ENCODE data around the gene KRT77. TPM values are rescaled to one million over a fixed set of nuclear protein-coding genes. Genes with fewer than 3 reads are reported as not detected.

The KRT77 gene
- total RNA-seq, 2 donors from 2014 or later: not detected

- no peak for DNase-seq (ENCODE audit: low spot score)
These were observed 6.7 kb downstream of the KRT77 start for GRCh38 chr12:52696588-52696987.

GRCh38 chr12:52695039-52695438, 8.3 kb downstream of the KRT77 start:
- intact Hi-C loops (cut with DNase I): no loop called here
- no peak for DNase-seq (ENCODE audit: low spot score)

More at GRCh38 chr12:52696588-52696987, 6.7 kb downstream of the KRT77 start:
- intact Hi-C loops (cut with DNase I): no loop called here

GRCh38 chr12:52694151-52694550, 9.2 kb downstream of the KRT77 start:
- intact Hi-C loops (cut with DNase I): loop anchor here in 1 of 2 donors (5.0 kb wide), 1 partner anchor 922 kb away; no protein-coding TSS in a partner anchor
- no peak for DNase-seq (ENCODE audit: low spot score)

- intact Hi-C loops (cut with DNase I): loop anchor here in 1 of 2 donors (5.0 kb wide), 1 partner anchor 921 kb away; no protein-coding TSS in a partner anchor
These were observed 10.1 kb downstream of the KRT77 start for GRCh38 chr12:52693261-52693660.

GRCh38 chr12:52692254-52692653, 11.1 kb downstream of the KRT77 start:
- intact Hi-C loops (cut with DNase I): loop anchor here in 1 of 2 donors (5.0 kb wide), 1 partner anchor 920 kb away; no protein-coding TSS in a partner anchor
- no peak for DNase-seq (ENCODE audit: low spot score)

More at GRCh38 chr12:52693261-52693660, 10.1 kb downstream of the KRT77 start:
- DNase-seq (ENCODE audit: low spot score): no peak

- intact Hi-C loops (cut with DNase I): loop anchor here in 1 of 2 donors (5.0 kb wide), 1 partner anchor 919 kb away; no protein-coding TSS in a partner anchor
- peak; percentile 29 for DNase-seq (ENCODE audit: low spot score)
These were observed 11.5 kb downstream of the KRT77 start for GRCh38 chr12:52691841-52692150.

GRCh38 chr12:52691076-52691840, 12.1 kb downstream of the KRT77 start:
- intact Hi-C loops (cut with DNase I): loop anchor here in 1 of 2 donors (5.0 kb wide), 1 partner anchor 919 kb away; no protein-coding TSS in a partner anchor
- peak; percentile 80 for DNase-seq (ENCODE audit: low spot score)

- intact Hi-C loops (cut with DNase I): loop anchor here in 1 of 2 donors (5.0 kb wide), 1 partner anchor 918 kb away; no protein-coding TSS in a partner anchor
- DNase-seq (ENCODE audit: low spot score): peak; percentile 31
These were observed 12.8 kb downstream of the KRT77 start for GRCh38 chr12:52690351-52691075.

GRCh38 chr12:52689936-52690335, 13.4 kb downstream of the KRT77 start:
- DNase-seq (ENCODE audit: low spot score): peak; percentile 32
- intact Hi-C loops (cut with DNase I): loop anchor here in 1 of 2 donors (5.0 kb wide), 1 partner anchor 918 kb away; no protein-coding TSS in a partner anchor

- intact Hi-C loops (cut with DNase I): no loop called here
- DNase-seq (ENCODE audit: low spot score): no peak
These were observed 14.1 kb downstream of the KRT77 start for GRCh38 chr12:52689239-52689638.

- intact Hi-C loops (cut with DNase I): no loop called here
- no peak for DNase-seq (ENCODE audit: low spot score)
These were observed 14.8 kb downstream of the KRT77 start for GRCh38 chr12:52688481-52688880.

GRCh38 chr12:52687497-52688385, 15.6 kb downstream of the KRT77 start:
- intact Hi-C loops (cut with DNase I): no loop called here
- DNase-seq (ENCODE audit: low spot score): peak; percentile 36

GRCh38 chr12:52686756-52687487, 16.4 kb downstream of the KRT77 start:
- peak; percentile 28 for DNase-seq (ENCODE audit: low spot score)
- intact Hi-C loops (cut with DNase I): no loop called here

- DNase-seq (ENCODE audit: low spot score): peak; percentile 30
- intact Hi-C loops (cut with DNase I): no loop called here
These were observed 17.3 kb downstream of the KRT77 start for GRCh38 chr12:52686063-52686462.

- intact Hi-C loops (cut with DNase I): no loop called here
These were observed 17.9 kb downstream of the KRT77 start for GRCh38 chr12:52685406-52685890.

GRCh38 chr12:52684431-52684830, 18.9 kb downstream of the KRT77 start:
- intact Hi-C loops (cut with DNase I): no loop called here
- no peak for DNase-seq (ENCODE audit: low spot score)

More at GRCh38 chr12:52685406-52685890, 17.9 kb downstream of the KRT77 start:
- peak; percentile 22 for DNase-seq (ENCODE audit: low spot score)

- intact Hi-C loops (cut with DNase I): no loop called here
- DNase-seq (ENCODE audit: low spot score): no peak
These were observed 19.6 kb downstream of the KRT77 start for GRCh38 chr12:52683575-52684300.

Data from posterior vena cava (tissue), 2 donors.